GM12873 (cell line): ENCODE data around the gene AQP3.
A peak's percentile ranks its signal among the peaks of the same experiment; 100 is the strongest.

ENCODE experiments used
- CTCF ChIP-seq: IDR thresholded peaks from 2 replicates; pipeline ENCODE4 v1.5.1; 2012; ENCODE audit warnings: low read depth, mild to moderate bottlenecking, moderate library complexity, low read length, control low read depth; ENCODE audit not compliant: insufficient read depth; ENCODE audit errors: missing control alignments

AQP3 gene

GRCh38 chr9:33460854-33461253 is 13.5 kb upstream of the AQP3 start:
- no peak for TF ChIP-seq CTCF

- no peak for TF ChIP-seq CTCF
These were observed 11.7 kb upstream of the AQP3 start for GRCh38 chr9:33459115-33459514.

GRCh38 chr9:33458444-33458843 is 11.1 kb upstream of the AQP3 start:
- TF ChIP-seq CTCF, result no peak

GRCh38 chr9:33455945-33456344 is 8.6 kb upstream of the AQP3 start:
- no peak for TF ChIP-seq CTCF

DNA sequence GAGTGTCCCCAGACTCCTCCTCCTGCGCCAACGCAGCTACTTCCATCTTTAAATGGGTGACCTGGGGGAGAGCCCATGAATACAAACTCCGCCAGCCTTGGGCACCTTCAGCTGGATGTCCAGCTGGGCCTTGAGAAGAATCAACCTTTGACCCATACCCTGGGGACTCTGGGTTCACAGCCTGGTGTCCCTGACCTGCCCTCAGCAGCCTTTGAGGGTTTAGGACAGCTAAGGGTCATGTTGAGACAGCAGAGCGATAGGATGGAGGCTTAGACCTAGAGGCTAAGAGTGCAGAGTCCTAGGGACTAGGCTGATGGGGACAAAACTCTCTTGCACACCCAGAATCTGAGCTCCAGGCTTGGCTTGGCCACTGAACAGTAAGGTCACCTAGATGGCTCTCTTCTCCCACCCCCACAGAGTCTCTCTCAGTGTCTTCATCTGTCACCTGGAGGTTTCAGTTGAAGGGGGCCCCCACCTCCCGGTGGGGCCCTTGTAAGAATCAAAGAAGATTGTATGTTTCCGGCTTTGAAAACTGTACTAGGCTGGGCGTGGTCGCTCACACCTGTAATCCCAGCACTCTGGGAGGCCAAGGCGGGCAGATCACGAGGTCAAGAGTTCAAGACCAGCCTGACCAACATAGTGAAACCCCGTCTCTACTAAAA is 6.7 kb upstream of the AQP3 start:
- no peak for TF ChIP-seq CTCF

DNA sequence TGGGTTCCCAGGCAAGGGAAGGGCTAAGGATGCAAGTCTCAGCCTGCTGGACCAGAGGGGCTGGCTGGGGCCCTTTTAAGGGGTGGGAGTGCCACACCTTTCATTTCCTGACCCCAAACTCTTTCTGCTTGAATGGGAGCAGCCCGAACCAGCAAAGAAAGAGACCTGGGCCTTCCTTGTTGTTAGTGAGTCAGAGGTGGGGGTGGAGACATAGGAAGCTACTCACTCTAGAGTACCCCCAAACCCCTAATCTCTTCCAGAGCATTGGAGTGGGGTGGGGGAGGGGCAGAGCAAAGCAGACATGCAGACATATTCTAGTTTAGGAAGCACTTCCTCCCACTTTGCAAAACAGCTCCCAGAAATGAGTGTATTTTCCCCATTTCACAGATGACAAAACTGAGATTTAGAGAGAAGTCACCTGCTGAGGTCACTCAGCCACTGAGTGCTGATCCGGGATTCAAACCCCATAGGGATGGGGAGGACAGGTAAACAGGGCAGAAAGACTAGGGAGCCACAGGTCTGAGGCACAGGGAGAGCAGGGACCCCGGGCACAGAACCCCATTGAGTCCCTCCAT is 6.0 kb upstream of the AQP3 start:
- no peak for TF ChIP-seq CTCF

- peak; percentile 86 for TF ChIP-seq CTCF
These were observed 5.5 kb upstream of the AQP3 start for GRCh38 chr9:33452828-33453271.
